Gastroesophageal sphincter (tissue), 4 donors: ENCODE results near the gene TANC1. TPM values are rescaled to one million over a fixed set of nuclear protein-coding genes. Genes with fewer than 3 reads are reported as not detected.

Source experiments
- ATAC-seq: fragments of 150-250 bp; one replicate; pipeline ENCODE4 v1.9.1; 2016; ENCODE audit warnings: mild to moderate bottlenecking, moderate library complexity
- H3K27ac ChIP-seq, 4 donors: fragments of 200-600 bp; sonication (generic) in 3 of 4; 1 replicate in 3 of 4; 2 replicates in 1 of 4; pipeline ENCODE4 v1.5.1; 2016 to 2019
- H3K27me3 ChIP-seq: fragments of 200-600 bp; sonication (generic); one replicate; pipeline ENCODE4 v1.5.1; 2019
- H3K36me3 ChIP-seq, 2 donors: fragments of 200-600 bp; sonication (generic); one replicate each; pipeline ENCODE4 v1.5.1; 2019; ENCODE audit warnings: control low read depth in 1 of 2
- H3K4me1 ChIP-seq, 3 donors: fragments of 200-600 bp; sonication (generic); 1 replicate in 2 of 3; 2 replicates in 1 of 3; pipeline ENCODE4 v1.5.1; 2016 to 2019; ENCODE audit warnings: control low read depth in 2 of 3
- H3K4me3 ChIP-seq, 2 donors: fragments of 200-600 bp; sonication (generic); one replicate each; pipeline ENCODE4 v1.5.1; 2019; ENCODE audit warnings: mild to moderate bottlenecking in 1 of 2, moderate library complexity in 1 of 2
- H3K9me3 ChIP-seq, 3 donors: fragments of 200-600 bp; sonication (generic); one replicate each; pipeline ENCODE4 v1.5.1; 2017 to 2019; ENCODE audit warnings: control low read depth in 2 of 3
- EP300 ChIP-seq: sonication (generic); formaldehyde crosslinking; IDR thresholded peaks from one replicate; pipeline ENCODE4 v1.6.1; 2017; ENCODE audit warnings: antibody characterized with exemption, mild to moderate bottlenecking
- POLR2A ChIP-seq, 2 donors: fragments of 450-650 bp; IDR thresholded peaks; one replicate each; pipeline ENCODE4 v1.6.1; 2017; ENCODE audit warnings: antibody characterized with exemption in 2 of 2, mild to moderate bottlenecking in 2 of 2, moderate library complexity in 1 of 2
- POLR2AphosphoS5 ChIP-seq: sonication (generic); formaldehyde crosslinking; IDR thresholded peaks from one replicate; pipeline ENCODE4 v1.6.1; 2017; ENCODE audit warnings: antibody characterized with exemption
- WGBS, 2 donors: methylation state at CpG; one replicate each; pipeline ENCODE4 v1.1.5; 2018; ENCODE audit warnings: low coverage in 1 of 2; 5-methylcytosine and 5-hydroxymethylcytosine counted together
- total RNA-seq, 4 donors: library from RNA; depleted of rRNA; stranded (reverse); fragments of >200 nt; gene quantifications; one replicate each; pipeline ENCODE4 v1.1.0, GENCODE V29; 2016
- TF ChIP-seq, protein P1 (sequence below), 4 experiments: fragments of 200-600 bp in 2 of 4; fragments of 450-650 bp in 2 of 4; sonication (generic) in 1 of 4; IDR thresholded peaks; one replicate each; pipeline ENCODE4 v1.5.1; 2017 to 2019; ENCODE audit warnings: antibody characterized with exemption in 4 of 4, mild to moderate bottlenecking in 2 of 4, moderate library complexity in 2 of 4

The TANC1 gene
- total RNA-seq, 4 donors from 2014 or later = 37.4 to 66.5 (median 46.0) TPM

- H3K27ac ChIP-seq = no peak overlapping the region
Measured at GRCh38 chr2:159156834-159157233, 188.4 kb downstream of the TANC1 start.

DNA sequence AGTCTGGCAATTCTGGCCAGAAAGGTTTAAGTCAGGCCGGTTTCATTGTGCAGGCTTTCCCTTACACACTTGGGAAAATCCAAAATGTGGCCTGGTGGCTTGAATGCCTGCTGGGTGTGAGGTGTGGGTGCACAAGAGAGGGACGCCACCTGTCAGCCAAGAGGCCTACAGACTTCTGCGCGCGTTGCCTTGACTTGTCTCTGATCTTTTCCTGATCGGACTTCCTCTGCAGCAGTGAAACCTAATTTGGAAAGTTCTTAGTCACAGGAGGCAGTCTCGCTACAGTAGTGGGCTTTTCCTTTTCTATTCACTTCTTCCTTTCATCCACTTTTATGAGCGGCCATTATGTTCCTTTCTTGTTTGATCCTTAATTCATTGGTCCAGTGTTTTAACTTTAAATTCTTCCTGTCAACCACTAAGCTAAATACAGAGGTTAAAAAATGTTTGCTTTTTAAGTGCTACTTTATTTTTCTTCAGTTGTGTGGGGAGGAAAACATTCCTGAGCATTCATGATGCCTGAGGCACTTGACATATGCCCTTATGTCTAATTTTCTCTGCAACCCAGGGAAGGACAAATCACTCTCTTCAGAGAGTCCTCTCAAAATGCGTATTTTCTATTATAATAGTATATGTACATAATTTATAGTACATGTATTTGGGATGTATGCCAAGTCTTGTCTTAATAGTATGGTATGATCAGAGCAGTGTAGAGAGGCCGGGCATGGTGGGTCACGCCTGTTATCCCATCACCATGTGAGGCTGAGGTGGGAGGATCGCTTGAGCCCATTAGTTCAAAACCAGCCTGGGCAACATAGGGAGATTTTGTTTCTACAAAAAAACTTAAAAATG, 189.1 kb downstream of the TANC1 start:
- no peaks in the 10 kb centered on the region for H3K27me3 ChIP-seq
- 81 to 92% methylated on average over 5 to 9 of the region's 12 CpGs for WGBS, 2 donors
- peaks cover 0 to 38% of the 10 kb centered on the region in 2 donors for H3K36me3 ChIP-seq
- H3K27ac ChIP-seq = no peak overlapping the region
- H3K4me1 ChIP-seq = peaks cover 0 to 60% (median 0%) of the 10 kb centered on the region in 3 donors
- H3K4me3 ChIP-seq = no peak overlapping the region
- TF ChIP-seq POLR2AphosphoS5 (no peak), EP300 (no peak), POLR2A (IDR thresholded peaks at IDR 0.05) (no peak)
- TF ChIP-seq, protein P1, sequence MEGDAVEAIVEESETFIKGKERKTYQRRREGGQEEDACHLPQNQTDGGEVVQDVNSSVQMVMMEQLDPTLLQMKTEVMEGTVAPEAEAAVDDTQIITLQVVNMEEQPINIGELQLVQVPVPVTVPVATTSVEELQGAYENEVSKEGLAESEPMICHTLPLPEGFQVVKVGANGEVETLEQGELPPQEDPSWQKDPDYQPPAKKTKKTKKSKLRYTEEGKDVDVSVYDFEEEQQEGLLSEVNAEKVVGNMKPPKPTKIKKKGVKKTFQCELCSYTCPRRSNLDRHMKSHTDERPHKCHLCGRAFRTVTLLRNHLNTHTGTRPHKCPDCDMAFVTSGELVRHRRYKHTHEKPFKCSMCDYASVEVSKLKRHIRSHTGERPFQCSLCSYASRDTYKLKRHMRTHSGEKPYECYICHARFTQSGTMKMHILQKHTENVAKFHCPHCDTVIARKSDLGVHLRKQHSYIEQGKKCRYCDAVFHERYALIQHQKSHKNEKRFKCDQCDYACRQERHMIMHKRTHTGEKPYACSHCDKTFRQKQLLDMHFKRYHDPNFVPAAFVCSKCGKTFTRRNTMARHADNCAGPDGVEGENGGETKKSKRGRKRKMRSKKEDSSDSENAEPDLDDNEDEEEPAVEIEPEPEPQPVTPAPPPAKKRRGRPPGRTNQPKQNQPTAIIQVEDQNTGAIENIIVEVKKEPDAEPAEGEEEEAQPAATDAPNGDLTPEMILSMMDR (IDR thresholded peaks at IDR 0.05) = no peak
- no peaks in the 10 kb centered on the region for H3K9me3 ChIP-seq
- no peak for ATAC-seq

More at GRCh38 chr2:159156834-159157233, 188.4 kb downstream of the TANC1 start:
- ATAC-seq = no peak
- peaks cover 0 to 32% of the 10 kb centered on the region in 2 donors for H3K36me3 ChIP-seq
- WGBS, 2 donors = 100% methylated on average over 1 to 2 of the region's 8 CpGs
- H3K4me3 ChIP-seq = no peak overlapping the region
- no peak for TF ChIP-seq POLR2A (IDR thresholded peaks at IDR 0.05)
- no peaks in the 10 kb centered on the region for H3K27me3 ChIP-seq
- H3K4me1 ChIP-seq = peaks cover 0 to 68% (median 0%) of the 10 kb centered on the region in 3 donors
- no peaks in the 10 kb centered on the region for H3K9me3 ChIP-seq

DNA sequence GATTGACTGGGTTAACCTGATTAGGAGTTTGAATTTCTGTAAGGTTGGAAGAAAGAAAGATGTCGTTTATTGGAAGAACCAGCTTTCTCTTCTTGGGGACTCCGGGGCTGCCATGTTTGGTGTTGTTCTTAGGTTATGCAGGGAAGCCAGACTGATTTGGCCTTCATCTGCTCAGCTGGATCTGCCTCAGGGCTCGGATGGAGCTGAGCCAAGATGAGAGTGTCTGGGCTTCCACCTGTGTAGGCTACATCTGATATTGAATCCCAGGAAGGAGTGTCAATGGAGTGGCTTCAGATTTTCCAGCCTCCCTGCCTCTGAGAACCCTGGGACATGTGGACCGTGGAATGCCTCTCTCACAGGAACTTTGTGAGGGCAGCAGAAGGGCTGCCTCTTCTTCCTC, 192.0 kb downstream of the TANC1 start:
- no peak overlapping the region for H3K27ac ChIP-seq
- H3K27me3 ChIP-seq = no peaks in the 10 kb centered on the region
- no peak for TF ChIP-seq POLR2AphosphoS5
- no peak for TF ChIP-seq POLR2A (IDR thresholded peaks at IDR 0.05)
- TF ChIP-seq, protein P1 (IDR thresholded peaks at IDR 0.05) = no peak
- TF ChIP-seq EP300 = no peak
- no peaks in the 10 kb centered on the region for H3K9me3 ChIP-seq
- peaks cover 0 to 37% of the 10 kb centered on the region in 2 donors for H3K36me3 ChIP-seq
- ATAC-seq = no peak
- H3K4me3 ChIP-seq = no peak overlapping the region
- WGBS, 2 donors = 84% methylated on average over 2 to 4 of the region's 4 CpGs
- H3K4me1 ChIP-seq = peaks cover 0 to 45% (median 0%) of the 10 kb centered on the region in 3 donors

- H3K27ac ChIP-seq = no peak overlapping the region
Measured at GRCh38 chr2:159160954-159161353, 192.5 kb downstream of the TANC1 start.

GRCh38 chr2:159163930-159164329, 195.5 kb downstream of the TANC1 start:
- no peak for ATAC-seq
- no peak for TF ChIP-seq POLR2AphosphoS5
- no peak for TF ChIP-seq POLR2A (IDR thresholded peaks at IDR 0.05)
- TF ChIP-seq EP300 = no peak
- TF ChIP-seq, protein P1 (IDR thresholded peaks at IDR 0.05) = no peak
- WGBS, 2 donors = 81 to 84% methylated on average over 6 of the region's 6 CpGs
- H3K36me3 ChIP-seq = peaks cover 0 to 44% of the 10 kb centered on the region in 2 donors
- no peak overlapping the region for H3K27ac ChIP-seq
- H3K4me1 ChIP-seq = peaks cover 0 to 23% (median 0%) of the 10 kb centered on the region in 3 donors
- H3K27me3 ChIP-seq = no peaks in the 10 kb centered on the region
- no peaks in the 10 kb centered on the region for H3K9me3 ChIP-seq
- no peak overlapping the region for H3K4me3 ChIP-seq

More at GRCh38 chr2:159160954-159161353, 192.5 kb downstream of the TANC1 start:
- WGBS, 2 donors = 49 to 62% methylated on average over 2 of the region's 3 CpGs
- no peak for TF ChIP-seq EP300
- TF ChIP-seq POLR2AphosphoS5 = no peak
- TF ChIP-seq, protein P1 (IDR thresholded peaks at IDR 0.05) = no peak
- TF ChIP-seq POLR2A (IDR thresholded peaks at IDR 0.05) = no peak
- Histone ChIP-seq H3K27me3 (no peaks in the 10 kb centered on the region), H3K4me3 (no peak overlapping the region), H3K4me1 (peaks cover 0 to 40% (median 0%) of the 10 kb centered on the region in 3 donors), H3K36me3 (peaks cover 0 to 37% of the 10 kb centered on the region in 2 donors), H3K9me3 (no peaks in the 10 kb centered on the region)
- ATAC-seq = no peak
